ENCODE data around the gene DOK6. TPM values are rescaled to one million over a fixed set of nuclear protein-coding genes. Genes with fewer than 3 reads are reported as not detected.

Gene DOK6
- total RNA-seq, 1 experiment from 2014 or later = not detected

DNA sequence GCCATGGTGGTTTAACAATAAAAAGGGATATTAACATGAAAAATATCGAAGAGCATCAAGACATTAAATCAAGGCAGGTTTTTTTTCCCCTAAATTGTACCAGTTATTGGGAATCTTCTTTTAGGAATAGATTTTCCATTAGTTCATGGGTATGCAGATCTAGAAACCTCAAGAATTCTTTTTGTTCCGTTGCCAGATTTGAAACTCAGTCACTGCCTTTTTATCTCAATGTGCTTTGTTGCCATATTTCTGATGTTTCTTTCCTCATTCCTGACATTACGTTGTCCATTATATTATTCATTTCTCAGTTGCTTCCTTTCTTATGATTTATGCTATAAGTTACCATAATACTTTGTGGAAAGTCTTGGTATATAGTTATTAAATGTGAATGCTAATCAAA is 384.8 kb downstream of the DOK6 start:
- no peak overlapping the region for H3K27ac ChIP-seq (ENCODE audit: low read length)
- H4K20me1 ChIP-seq (ENCODE audit: low read length) = no peaks in the 10 kb centered on the region
- intact Hi-C loops (cut with micrococcal nuclease) = loop anchor here (10.0 kb wide), 1 partner anchor 129 kb away; no protein-coding TSS in a partner anchor
- no peaks in the 10 kb centered on the region for H3K9me2 ChIP-seq (replicated peaks; ENCODE audit: low read length)
- no peaks in the 10 kb centered on the region for H3K27me3 ChIP-seq (ENCODE audit: low read length)
- no peaks in the 10 kb centered on the region for H3K9me3 ChIP-seq (ENCODE audit: low read length)
- no peak overlapping the region for H3K4me3 ChIP-seq (ENCODE audit: low read length)
- no TSS peak for BruUV-seq (replicated peaks)
- H3K9ac ChIP-seq (ENCODE audit: low read length) = no peak overlapping the region
- POLR2A ChIA-PET (ENCODE audit: unreplicated experiment) = no interaction called here
- TF ChIP-seq, protein P1, sequence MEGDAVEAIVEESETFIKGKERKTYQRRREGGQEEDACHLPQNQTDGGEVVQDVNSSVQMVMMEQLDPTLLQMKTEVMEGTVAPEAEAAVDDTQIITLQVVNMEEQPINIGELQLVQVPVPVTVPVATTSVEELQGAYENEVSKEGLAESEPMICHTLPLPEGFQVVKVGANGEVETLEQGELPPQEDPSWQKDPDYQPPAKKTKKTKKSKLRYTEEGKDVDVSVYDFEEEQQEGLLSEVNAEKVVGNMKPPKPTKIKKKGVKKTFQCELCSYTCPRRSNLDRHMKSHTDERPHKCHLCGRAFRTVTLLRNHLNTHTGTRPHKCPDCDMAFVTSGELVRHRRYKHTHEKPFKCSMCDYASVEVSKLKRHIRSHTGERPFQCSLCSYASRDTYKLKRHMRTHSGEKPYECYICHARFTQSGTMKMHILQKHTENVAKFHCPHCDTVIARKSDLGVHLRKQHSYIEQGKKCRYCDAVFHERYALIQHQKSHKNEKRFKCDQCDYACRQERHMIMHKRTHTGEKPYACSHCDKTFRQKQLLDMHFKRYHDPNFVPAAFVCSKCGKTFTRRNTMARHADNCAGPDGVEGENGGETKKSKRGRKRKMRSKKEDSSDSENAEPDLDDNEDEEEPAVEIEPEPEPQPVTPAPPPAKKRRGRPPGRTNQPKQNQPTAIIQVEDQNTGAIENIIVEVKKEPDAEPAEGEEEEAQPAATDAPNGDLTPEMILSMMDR (conservative IDR thresholded peaks at IDR 0.05; ENCODE audit: low read depth, low read length) = no peak
- TF ChIP-seq EZH2 (IDR thresholded peaks at IDR 0.05; ENCODE audit: low read length, unreplicated experiment) = no peak
- TF ChIP-seq EZH2phosphoT487 (IDR thresholded peaks at IDR 0.05; ENCODE audit: borderline replicate concordance, low read length) = no peak
- no peaks in the 10 kb centered on the region for H3K79me2 ChIP-seq (ENCODE audit: low read length)
- CTCF ChIA-PET = no interaction called here
- H3K36me3 ChIP-seq (ENCODE audit: low read depth, low read length) = no peaks in the 10 kb centered on the region
- H3K4me1 ChIP-seq (ENCODE audit: insufficient read depth, low read length) = peaks cover 28% of the 10 kb centered on the region
- ATAC-seq = no peak
- no peak overlapping the region for H3K4me2 ChIP-seq (ENCODE audit: low read length)
- H3F3A ChIP-seq (ENCODE audit: low read length, unreplicated experiment) = no peaks in the 10 kb centered on the region
- H2AFZ ChIP-seq (ENCODE audit: low read length) = no peak overlapping the region
- no peak for DNase-seq

DNA sequence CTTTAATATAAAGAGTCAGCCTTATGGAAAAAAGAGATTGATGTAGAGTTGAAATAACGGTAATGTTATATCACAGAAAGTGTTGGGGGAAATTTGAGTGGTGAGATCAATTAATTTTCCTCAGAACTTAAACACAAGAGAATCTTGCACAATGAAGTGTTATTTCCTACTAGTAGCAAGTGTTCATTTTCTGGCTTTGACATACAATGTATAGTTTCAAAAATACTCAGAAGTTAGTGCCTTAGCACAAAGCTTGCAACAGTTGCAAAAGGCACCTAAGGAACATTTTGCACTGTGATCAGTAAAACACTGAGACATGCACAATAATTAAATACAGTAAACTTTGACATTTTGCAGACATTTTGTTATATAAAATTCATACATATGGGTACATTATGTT is 385.7 kb downstream of the DOK6 start:
- no peak for TF ChIP-seq EZH2 (IDR thresholded peaks at IDR 0.05; ENCODE audit: low read length, unreplicated experiment)
- TF ChIP-seq, protein P1 (conservative IDR thresholded peaks at IDR 0.05; ENCODE audit: low read depth, low read length) = no peak
- no peak for TF ChIP-seq EZH2phosphoT487 (IDR thresholded peaks at IDR 0.05; ENCODE audit: borderline replicate concordance, low read length)
- H3K9me3 ChIP-seq (ENCODE audit: low read length) = no peaks in the 10 kb centered on the region
- intact Hi-C loops (cut with micrococcal nuclease) = loop anchor here (10.0 kb wide), 1 partner anchor 128 kb away; no protein-coding TSS in a partner anchor
- POLR2A ChIA-PET (ENCODE audit: unreplicated experiment) = interaction anchor here (0.6 kb wide), 1 partner anchor 103 kb away, joined by 5 read pairs; no protein-coding TSS in a partner anchor
- no peak for DNase-seq
- H3K4me3 ChIP-seq (ENCODE audit: low read length) = no peak overlapping the region
- H3K79me2 ChIP-seq (ENCODE audit: low read length) = no peaks in the 10 kb centered on the region
- no peak overlapping the region for H2AFZ ChIP-seq (ENCODE audit: low read length)
- no peaks in the 10 kb centered on the region for H3K27me3 ChIP-seq (ENCODE audit: low read length)
- peaks cover 28% of the 10 kb centered on the region for H3K4me1 ChIP-seq (ENCODE audit: insufficient read depth, low read length)
- H3K4me2 ChIP-seq (ENCODE audit: low read length) = no peak overlapping the region
- no peaks in the 10 kb centered on the region for H4K20me1 ChIP-seq (ENCODE audit: low read length)
- H3F3A ChIP-seq (ENCODE audit: low read length, unreplicated experiment) = no peaks in the 10 kb centered on the region
- no peak for ATAC-seq
- no peaks in the 10 kb centered on the region for H3K9me2 ChIP-seq (replicated peaks; ENCODE audit: low read length)
- no peak overlapping the region for H3K9ac ChIP-seq (ENCODE audit: low read length)
- no peak overlapping the region for H3K27ac ChIP-seq (ENCODE audit: low read length)
- no TSS peak for BruUV-seq (replicated peaks)
- H3K36me3 ChIP-seq (ENCODE audit: low read depth, low read length) = no peaks in the 10 kb centered on the region
- CTCF ChIA-PET = no interaction called here

DNA sequence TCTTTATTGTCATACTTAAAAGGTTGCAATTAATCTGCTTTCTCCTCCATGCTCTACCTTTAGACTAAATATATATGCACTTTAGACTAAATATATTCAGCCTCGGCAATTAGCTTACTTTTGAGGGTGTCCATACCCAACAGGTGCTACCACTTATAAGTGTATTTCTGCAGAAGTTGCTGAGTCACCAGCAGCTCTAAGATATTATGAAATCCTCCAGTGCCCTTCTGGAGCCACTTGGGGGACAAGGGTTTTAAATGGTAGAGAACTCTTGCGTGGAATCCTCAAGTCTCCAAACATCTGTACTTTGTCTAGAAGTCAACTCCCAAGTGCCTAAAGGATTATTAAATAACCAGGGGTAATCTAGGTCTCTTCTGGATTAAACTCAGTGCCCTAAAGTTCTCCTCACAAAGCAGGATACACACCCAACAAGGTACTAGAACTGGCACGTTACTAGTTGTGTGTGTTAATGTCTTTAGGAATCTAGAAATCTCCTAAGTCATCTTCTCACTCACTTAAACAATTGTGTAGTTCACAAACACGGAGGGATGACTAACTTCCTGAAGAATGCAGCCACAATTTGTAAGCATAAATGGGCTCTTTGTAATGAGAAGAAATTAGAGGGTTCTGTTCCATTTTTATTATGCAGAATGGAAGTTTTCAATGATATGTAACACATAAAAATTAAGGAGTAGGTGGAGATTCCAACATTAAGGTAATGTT is 387.3 kb downstream of the DOK6 start:
- POLR2A ChIA-PET (ENCODE audit: unreplicated experiment) = no interaction called here
- no peak overlapping the region for H3K9ac ChIP-seq (ENCODE audit: low read length)
- peak overlapping the region; percentile 36 for H2AFZ ChIP-seq (ENCODE audit: low read length)
- CTCF ChIA-PET = no interaction called here
- BruUV-seq (replicated peaks) = no TSS peak
- H3K27ac ChIP-seq (ENCODE audit: low read length) = peak overlapping the region; percentile 66
- H3K4me2 ChIP-seq (ENCODE audit: low read length) = peak overlapping the region; percentile 47
- DNase-seq (peak; percentile 75), ATAC-seq (peak; percentile 88)
- TF ChIP-seq, protein P1 (conservative IDR thresholded peaks at IDR 0.05; ENCODE audit: low read depth, low read length) = no peak
- TF ChIP-seq EZH2 (IDR thresholded peaks at IDR 0.05; ENCODE audit: low read length, unreplicated experiment) (no peak), EZH2phosphoT487 (IDR thresholded peaks at IDR 0.05; ENCODE audit: borderline replicate concordance, low read length) (no peak)
- no peaks in the 10 kb centered on the region for H3K9me2 ChIP-seq (replicated peaks; ENCODE audit: low read length)
- H3K79me2 ChIP-seq (ENCODE audit: low read length) = no peaks in the 10 kb centered on the region
- no peak overlapping the region for H3K4me3 ChIP-seq (ENCODE audit: low read length)
- peaks cover 28% of the 10 kb centered on the region for H3K4me1 ChIP-seq (ENCODE audit: insufficient read depth, low read length)
- intact Hi-C loops (cut with micrococcal nuclease) = loop anchor here (1.0 to 10.0 kb wide), 2 partner anchors 29 to 127 kb away; no protein-coding TSS in a partner anchor
- no peaks in the 10 kb centered on the region for H3K27me3 ChIP-seq (ENCODE audit: low read length)
- H3K9me3 ChIP-seq (ENCODE audit: low read length) = no peaks in the 10 kb centered on the region; the same call in 1 of the 2 replicates
- H3K36me3 ChIP-seq (ENCODE audit: low read depth, low read length) = no peaks in the 10 kb centered on the region
- H4K20me1 ChIP-seq (ENCODE audit: low read length) = no peaks in the 10 kb centered on the region
- no peaks in the 10 kb centered on the region for H3F3A ChIP-seq (ENCODE audit: low read length, unreplicated experiment)
